BLaER1 (cell line): ENCODE results near the gene MIPOL1.

Source experiments
- H3K27ac ChIP-seq: shearing (Covaris generic); formaldehyde crosslinking; 2 replicates; pipeline ENCODE4 v1.8.1; 2022
- H3K27me3 ChIP-seq: shearing (Covaris generic); formaldehyde crosslinking; 2 replicates; pipeline ENCODE4 v1.8.1; 2022
- H3K36me3 ChIP-seq: shearing (Covaris generic); formaldehyde crosslinking; 2 replicates; pipeline ENCODE4 v1.8.1; 2022
- H3K4me1 ChIP-seq: shearing (Covaris generic); formaldehyde crosslinking; 2 replicates; pipeline ENCODE4 v1.8.1; 2022
- H3K4me2 ChIP-seq: shearing (Covaris generic); formaldehyde crosslinking; 2 replicates; pipeline ENCODE4 v1.8.1; 2022
- H3K4me3 ChIP-seq: shearing (Covaris generic); formaldehyde crosslinking; 2 replicates; pipeline ENCODE4 v1.8.1; 2022
- H3K9ac ChIP-seq: shearing (Covaris generic); formaldehyde crosslinking; 2 replicates; pipeline ENCODE4 v1.8.1; 2022
- H3K9me3 ChIP-seq: shearing (Covaris generic); formaldehyde crosslinking; 2 replicates; pipeline ENCODE4 v1.8.1; 2022
- H4K20me1 ChIP-seq: shearing (Covaris generic); formaldehyde crosslinking; 2 replicates; pipeline ENCODE4 v1.8.1; 2022
- Cebpa-rat ChIP-seq: shearing (Covaris generic); IDR thresholded peaks from 2 replicates; pipeline ENCODE4 v1.8.1; 2022

MIPOL1 gene

GRCh38 chr14:37585971-37586796 is 388.4 kb downstream of the MIPOL1 start:
- H3K4me1 ChIP-seq = no peaks in the 10 kb centered on the region
- no peak overlapping the region for H3K27ac ChIP-seq
- no peaks in the 10 kb centered on the region for H3K27me3 ChIP-seq
- H3K36me3 ChIP-seq = no peaks in the 10 kb centered on the region
- H3K4me3 ChIP-seq = no peak overlapping the region
- no peak overlapping the region for H3K9ac ChIP-seq
- H3K9me3 ChIP-seq = peaks cover 31% of the 10 kb centered on the region
- H3K4me2 ChIP-seq = no peak overlapping the region
- TF ChIP-seq Cebpa-rat = no peak
- H4K20me1 ChIP-seq = no peaks in the 10 kb centered on the region

- TF ChIP-seq Cebpa-rat = no peak
- no peaks in the 10 kb centered on the region for H3K36me3 ChIP-seq
- no peak overlapping the region for H3K4me3 ChIP-seq
- H3K9me3 ChIP-seq = peaks cover 37% of the 10 kb centered on the region
- no peak overlapping the region for H3K9ac ChIP-seq
- H3K4me2 ChIP-seq = no peak overlapping the region
- no peaks in the 10 kb centered on the region for H4K20me1 ChIP-seq
- no peaks in the 10 kb centered on the region for H3K27me3 ChIP-seq
- H3K4me1 ChIP-seq = no peaks in the 10 kb centered on the region
- H3K27ac ChIP-seq = no peak overlapping the region
Measured at GRCh38 chr14:37586797-37587130, 389.0 kb downstream of the MIPOL1 start.

DNA sequence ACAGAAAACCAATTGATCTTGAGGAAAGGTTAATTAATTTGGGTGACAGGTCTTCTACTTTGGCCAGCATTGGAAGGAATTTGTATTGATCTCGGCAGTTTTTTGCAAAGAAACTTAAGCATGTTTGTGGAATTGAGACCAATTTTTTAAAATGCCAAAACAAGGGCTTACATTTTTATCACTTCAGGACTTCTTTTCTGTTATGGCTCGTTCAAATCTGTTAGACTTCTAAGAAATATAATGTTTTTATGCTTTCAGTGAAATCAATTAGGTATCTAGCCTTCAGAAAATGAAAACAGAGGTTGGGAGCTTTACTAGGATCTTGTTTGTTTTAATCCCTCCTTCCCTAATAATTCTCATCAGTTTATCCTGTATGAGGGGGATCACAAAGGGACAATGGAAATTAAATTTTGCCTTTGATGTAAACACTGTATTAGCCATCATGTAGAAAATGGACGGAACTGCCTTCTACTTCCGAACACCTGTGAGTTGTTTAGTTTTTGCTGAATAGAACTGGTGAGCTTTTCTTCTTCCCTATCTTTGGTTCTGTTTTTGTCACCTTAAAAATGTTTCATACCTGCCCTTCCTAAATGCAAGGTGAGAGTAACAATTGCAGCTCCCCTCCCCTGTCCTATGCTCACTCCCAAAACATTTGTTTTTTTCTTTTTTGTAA is 389.5 kb downstream of the MIPOL1 start:
- Histone ChIP-seq H3K9ac (no peak overlapping the region), H3K4me1 (no peaks in the 10 kb centered on the region), H4K20me1 (no peaks in the 10 kb centered on the region), H3K27me3 (no peaks in the 10 kb centered on the region), H3K36me3 (no peaks in the 10 kb centered on the region), H3K4me2 (no peak overlapping the region), H3K4me3 (no peak overlapping the region), H3K9me3 (peaks cover 42% of the 10 kb centered on the region), H3K27ac (no peak overlapping the region)
- TF ChIP-seq Cebpa-rat = no peak

DNA sequence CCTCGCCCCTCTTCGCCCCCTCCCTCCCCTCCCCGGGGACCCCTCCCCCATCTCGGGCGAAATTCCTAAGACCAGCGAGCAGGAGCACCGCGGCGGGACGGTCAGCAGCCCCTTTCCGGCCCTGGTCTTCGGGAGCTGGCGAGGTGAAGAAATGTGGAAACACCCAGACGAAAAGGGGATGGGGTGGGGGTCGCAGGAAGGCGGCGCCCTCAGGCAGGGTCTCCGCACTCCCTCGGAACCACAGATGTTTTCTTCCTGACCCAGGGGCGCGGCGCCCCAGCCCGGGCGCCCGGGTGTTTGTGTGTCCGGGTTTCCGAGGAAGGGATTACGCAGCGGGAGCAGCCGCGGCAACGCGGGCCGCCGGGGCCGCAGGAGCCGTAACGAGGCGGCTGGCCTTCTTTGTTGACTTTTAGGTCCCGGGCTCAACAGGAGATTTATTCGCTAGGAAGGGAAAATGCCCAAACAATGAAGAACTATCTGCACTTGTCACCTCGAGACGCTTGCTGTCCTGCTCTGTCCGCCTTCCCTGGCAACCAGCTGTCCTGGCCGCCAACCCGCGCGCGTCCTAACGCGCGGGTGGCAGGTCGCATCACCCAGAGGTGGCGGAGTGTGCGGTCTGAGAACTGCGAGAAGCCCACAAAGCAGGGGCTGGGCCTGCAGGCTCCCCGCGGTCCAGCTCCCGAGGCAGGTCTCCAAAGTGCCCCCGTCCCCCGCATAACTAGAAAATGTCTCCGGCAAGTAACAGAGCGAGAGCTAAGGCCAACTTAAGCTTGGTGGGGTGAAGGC is 390.3 kb downstream of the MIPOL1 start:
- Histone ChIP-seq H3K4me2 (no peak overlapping the region), H3K9ac (no peak overlapping the region), H3K4me3 (no peak overlapping the region), H3K4me1 (no peaks in the 10 kb centered on the region), H4K20me1 (no peaks in the 10 kb centered on the region), H3K36me3 (no peaks in the 10 kb centered on the region), H3K27ac (no peak overlapping the region), H3K27me3 (no peaks in the 10 kb centered on the region), H3K9me3 (peaks cover 50% of the 10 kb centered on the region)
- TF ChIP-seq Cebpa-rat = no peak

DNA sequence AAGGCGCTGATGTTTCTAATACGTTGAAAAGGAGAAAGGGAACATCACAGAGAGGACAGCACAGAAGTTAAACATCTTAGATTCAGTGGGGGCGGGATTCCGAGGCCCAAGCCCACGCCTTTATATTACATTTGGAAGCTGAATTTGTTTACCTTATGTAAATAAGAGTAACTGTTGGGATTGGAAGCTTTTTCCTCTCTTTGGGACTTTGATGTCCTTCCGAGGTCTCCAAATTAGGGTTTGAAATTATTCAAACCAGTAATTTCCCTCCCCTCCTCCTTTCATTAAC is 390.9 kb downstream of the MIPOL1 start:
- no peaks in the 10 kb centered on the region for H3K36me3 ChIP-seq
- H3K9me3 ChIP-seq = peaks cover 51% of the 10 kb centered on the region
- no peak overlapping the region for H3K4me3 ChIP-seq
- H3K4me1 ChIP-seq = no peaks in the 10 kb centered on the region
- no peak overlapping the region for H3K27ac ChIP-seq
- H3K27me3 ChIP-seq = no peaks in the 10 kb centered on the region
- no peak for TF ChIP-seq Cebpa-rat
- no peak overlapping the region for H3K4me2 ChIP-seq
- H3K9ac ChIP-seq = no peak overlapping the region
- H4K20me1 ChIP-seq = no peaks in the 10 kb centered on the region

- Histone ChIP-seq H3K36me3 (no peaks in the 10 kb centered on the region), H3K4me1 (no peaks in the 10 kb centered on the region), H3K27me3 (no peaks in the 10 kb centered on the region), H3K4me2 (no peak overlapping the region), H3K27ac (no peak overlapping the region), H4K20me1 (no peaks in the 10 kb centered on the region), H3K4me3 (no peak overlapping the region), H3K9ac (no peak overlapping the region), H3K9me3 (peaks cover 49% of the 10 kb centered on the region)
- TF ChIP-seq Cebpa-rat = no peak
Measured at GRCh38 chr14:37588956-37589714, 391.4 kb downstream of the MIPOL1 start.

DNA sequence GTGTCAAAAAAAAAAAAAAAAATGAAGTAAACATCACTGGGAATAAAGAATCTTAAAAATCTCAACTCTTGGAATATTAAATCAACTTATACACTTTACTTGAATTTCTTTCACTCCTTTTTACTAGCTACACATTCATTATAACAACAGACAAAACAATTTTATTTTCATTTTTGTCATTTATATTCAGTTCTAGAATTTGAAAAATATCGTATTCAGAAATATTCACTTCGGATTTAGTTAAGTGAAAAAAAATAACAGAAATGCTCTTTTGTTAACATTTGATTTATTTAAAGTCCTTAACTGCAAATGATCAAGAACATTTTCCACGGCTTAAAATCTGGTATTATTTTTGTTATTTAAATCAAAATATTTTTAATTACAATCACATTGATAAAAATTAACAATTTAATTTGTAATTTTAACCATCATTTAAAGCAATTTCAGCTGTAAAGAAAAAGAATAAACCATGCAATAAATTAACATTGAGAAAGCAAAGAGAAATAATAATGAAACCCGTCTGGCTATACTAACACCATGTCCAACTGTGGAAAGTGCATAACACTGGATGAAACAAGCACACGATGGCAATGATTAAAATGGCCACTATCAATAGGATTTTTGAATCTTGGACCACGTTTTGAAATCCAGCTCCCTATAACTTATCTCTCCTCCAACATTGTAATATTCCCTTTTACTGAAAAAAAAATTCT is 392.1 kb downstream of the MIPOL1 start:
- Histone ChIP-seq H3K4me3 (no peak overlapping the region), H3K4me2 (no peak overlapping the region), H3K9me3 (peaks cover 49% of the 10 kb centered on the region), H3K9ac (no peak overlapping the region), H3K27me3 (no peaks in the 10 kb centered on the region), H3K36me3 (no peaks in the 10 kb centered on the region), H3K27ac (no peak overlapping the region), H3K4me1 (no peaks in the 10 kb centered on the region), H4K20me1 (no peaks in the 10 kb centered on the region)
- TF ChIP-seq Cebpa-rat = no peak

DNA sequence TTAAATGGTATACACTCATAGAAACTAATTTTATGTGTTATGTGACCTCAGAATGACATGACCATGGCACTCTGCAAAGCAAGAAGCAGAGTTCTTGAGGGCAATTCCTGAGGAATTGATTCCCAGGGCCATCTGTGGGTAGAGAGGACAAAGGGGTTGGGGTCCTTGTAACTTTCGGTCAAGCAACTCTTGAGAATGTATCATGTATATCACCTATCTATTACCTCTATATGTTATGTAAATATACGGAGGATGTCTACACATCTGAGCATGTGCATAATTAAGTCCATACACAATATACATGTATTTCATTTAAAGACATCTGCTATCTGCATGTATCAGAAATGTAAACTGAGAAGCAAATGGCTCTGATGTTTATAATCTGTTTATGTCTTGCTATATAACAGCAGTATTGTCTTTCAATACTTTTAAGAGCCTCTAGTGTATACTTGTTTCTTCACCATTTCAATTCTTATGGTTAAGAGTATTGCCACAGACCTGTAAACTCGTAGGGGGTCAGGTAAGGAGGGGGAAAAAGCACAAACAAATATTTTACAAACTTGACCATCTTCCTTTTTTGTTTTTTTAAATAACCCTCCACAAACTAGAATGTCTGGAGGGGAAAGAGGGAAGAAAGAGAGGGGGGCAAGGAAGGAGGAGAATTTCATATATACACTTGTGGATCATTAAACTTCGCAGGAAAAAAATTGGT is 392.8 kb downstream of the MIPOL1 start:
- Histone ChIP-seq H3K27me3 (no peaks in the 10 kb centered on the region), H3K9me3 (peaks cover 49% of the 10 kb centered on the region), H3K27ac (no peak overlapping the region), H4K20me1 (no peaks in the 10 kb centered on the region), H3K4me3 (no peak overlapping the region), H3K4me1 (no peaks in the 10 kb centered on the region), H3K4me2 (no peak overlapping the region), H3K36me3 (no peaks in the 10 kb centered on the region), H3K9ac (no peak overlapping the region)
- TF ChIP-seq Cebpa-rat = no peak
